ENCODE results near the gene MUSTN1.

The MUSTN1 gene

DNA sequence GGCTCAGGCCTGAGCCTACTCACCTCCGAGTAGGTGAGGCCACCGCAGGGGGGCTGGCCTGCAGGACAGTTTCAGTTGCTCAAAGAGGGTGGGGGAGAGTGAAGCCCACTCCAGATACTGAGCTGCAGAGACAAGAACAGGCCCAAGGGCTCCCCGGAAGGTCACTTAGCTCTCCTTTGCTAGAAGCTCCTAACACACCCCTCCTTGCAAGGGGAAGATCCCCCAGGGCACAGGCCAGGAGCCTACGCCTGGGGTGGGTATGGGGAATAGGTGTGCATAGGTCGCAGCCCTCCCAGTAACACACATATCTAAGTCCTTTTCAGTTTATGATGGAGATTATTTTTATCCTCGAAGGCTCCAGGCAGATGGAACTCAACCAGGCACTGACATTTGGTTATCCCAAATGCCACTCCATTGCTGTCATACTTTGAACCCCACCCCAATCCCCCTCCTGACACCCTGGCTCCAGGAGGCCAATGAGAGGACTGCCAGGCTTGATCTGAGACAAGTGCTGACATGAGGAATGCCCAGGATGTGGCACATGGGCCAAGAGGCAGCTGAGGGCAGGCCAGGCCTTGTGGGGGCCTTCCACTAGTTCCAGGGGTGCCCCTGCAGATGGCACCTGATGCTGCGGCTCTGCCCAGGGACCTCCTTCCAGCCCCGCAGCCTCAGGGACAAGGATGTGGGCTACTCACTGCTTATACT is 1.1 kb upstream of the MUSTN1 start:
- DNase-seq (ENCODE audit: low read depth in 1 of 2, low spot score in 1 of 2) = no peak

DNA sequence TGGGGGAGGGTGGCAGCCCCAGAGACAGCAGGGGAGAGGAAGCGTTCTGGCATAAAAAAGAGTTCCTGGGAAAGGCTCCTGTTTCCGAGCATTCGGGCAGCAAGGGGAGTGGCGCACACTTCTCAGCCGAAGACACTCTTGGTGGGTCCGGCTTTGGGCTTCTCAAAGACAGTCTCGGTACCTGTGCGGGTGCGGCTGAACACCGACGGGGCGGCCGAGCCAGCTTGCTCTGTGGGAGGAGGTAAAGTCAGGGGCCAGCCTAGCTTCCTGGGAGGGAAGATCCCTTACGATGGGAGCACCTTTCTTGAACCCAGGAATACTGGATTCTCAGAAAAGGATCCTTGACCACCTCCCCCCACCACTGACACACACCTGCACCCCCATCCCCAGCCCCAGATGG is 1.6 kb downstream of the MUSTN1 start:
- no peak for DNase-seq (ENCODE audit: low read depth in 1 of 2, low spot score in 1 of 2)

DNA sequence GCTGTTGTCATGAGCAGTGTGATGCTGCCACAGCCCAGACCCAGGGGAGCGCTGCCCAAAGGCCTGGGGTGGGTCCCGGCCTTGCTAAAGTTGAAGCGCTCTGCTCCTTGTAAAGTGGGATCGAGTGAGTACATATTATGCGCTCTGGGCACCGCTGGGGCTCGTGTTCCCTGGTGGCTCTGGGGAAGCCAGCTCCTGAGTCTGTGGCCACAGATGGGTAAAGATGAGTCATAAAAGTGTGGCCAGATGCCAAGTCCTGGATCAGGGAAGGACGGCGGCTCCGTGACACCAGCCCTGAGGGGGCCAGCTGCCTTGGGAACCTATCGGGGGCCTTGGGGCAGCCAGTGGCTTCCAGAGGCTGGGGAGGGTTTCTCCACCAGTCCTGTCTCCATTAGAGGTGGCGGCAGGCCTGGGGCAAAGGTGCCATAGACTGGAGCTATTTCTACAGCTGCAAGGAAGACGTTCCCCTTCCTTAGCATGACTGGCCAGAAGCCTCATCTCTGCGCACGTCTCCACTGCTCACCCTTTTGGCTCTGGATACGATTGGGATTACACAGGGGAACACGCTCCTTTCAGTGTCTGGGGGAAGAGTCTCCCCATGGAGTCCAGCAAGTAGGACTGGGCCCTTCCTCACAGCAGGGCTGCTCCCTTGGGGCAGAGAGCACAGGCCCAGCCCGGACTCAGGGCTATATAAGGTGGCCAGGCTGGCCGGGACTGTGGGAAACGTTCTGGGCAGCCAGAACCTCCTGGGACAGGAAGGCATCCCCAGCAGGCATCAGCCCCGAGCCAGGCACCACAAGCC is 3.1 kb downstream of the MUSTN1 start:
- no peak for DNase-seq (ENCODE audit: low read depth in 1 of 2, low spot score in 1 of 2)

DNA sequence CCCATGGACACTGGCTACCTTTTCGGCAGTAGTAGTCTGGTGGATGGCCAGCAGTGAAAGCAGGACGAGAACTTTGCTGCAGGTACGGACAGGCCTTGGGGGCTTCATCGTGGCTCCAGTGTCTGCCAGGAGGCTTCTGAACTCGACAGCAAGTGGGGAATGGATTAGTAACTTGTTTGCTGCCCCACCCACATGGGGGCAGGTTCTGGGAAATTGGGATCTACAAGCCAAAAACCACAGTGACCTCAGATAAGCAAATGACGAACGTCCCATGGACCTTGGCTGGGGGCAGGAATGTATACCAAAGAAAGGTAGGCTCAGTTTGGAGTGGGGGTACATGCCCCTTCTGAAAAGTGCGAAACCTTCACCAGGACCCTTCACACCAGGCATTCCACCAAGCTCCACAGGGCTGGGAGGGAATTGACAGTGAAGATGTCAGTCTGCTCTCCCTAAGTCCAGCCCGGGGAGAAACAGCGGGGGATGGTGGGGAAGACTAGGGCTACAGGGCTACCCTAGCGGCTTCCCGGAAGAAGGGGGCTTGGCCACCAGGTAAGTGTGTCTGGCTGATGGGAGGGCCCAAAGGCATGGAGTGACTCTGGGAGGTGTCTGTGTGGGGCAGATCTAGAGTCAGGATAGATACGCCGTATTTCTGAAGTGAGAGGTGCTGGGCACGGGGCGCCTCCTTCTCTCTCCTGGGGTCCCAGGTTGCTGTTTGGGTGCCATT is 4.1 kb downstream of the MUSTN1 start, which contains the start of gene ITIH4:
TSS of gene ITIH4 (minus strand) at position 138 of the 724 bp plus-strand sequence. CDS start at position 108, 30 bp downstream.
- DNase-seq (ENCODE audit: low read depth in 1 of 2, low spot score in 1 of 2) = no peak

DNA sequence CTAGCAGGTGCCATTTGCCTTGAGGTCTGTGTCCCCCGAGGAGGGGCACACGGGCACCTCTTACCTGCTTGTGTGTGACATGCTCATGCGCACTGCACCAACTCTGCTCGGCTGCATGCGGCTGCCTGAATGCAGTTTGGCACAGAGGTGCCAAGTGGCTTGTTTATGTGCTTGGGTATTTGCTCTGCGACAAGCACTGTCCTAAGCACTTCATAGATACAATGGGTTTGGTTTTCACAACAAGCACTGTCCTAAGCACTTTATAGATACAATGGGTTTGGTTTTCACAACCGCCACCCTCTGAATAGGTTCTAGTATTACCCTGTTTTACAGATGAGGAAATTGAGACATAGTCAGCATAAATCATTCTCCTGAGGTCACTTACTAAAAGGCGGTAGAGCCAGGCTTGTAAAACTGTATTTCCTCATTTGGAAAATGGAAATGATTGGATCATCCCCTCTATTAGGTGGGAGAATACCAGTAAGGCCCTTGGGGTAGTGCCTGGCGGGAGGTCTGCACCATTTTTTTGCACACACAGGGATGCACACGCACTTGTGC is 4.8 kb downstream of the MUSTN1 start:
- no peak for DNase-seq (ENCODE audit: low read depth in 1 of 2, low spot score in 1 of 2)

DNA sequence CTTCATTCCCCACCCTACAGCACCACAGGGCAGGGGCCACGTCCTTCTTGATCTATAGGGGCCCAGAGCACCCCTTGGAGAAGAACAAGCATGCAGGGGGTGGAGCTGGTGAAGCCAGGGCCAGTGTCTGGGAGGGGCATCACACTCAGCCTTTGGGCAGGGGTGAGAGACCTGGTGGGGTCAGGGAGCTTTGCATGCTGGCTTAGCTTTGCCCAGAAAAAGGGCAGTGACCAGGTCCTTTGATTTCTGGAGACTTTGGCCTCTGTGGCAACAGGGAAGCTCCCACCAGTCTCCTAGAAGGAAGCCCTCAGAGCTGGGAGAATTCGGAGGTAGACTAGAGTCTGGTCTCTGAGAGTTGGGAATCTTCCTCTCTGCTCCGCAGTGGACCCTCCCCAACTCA is 5.3 kb downstream of the MUSTN1 start:
- no peak for DNase-seq (ENCODE audit: low read depth in 1 of 2, low spot score in 1 of 2)

DNA sequence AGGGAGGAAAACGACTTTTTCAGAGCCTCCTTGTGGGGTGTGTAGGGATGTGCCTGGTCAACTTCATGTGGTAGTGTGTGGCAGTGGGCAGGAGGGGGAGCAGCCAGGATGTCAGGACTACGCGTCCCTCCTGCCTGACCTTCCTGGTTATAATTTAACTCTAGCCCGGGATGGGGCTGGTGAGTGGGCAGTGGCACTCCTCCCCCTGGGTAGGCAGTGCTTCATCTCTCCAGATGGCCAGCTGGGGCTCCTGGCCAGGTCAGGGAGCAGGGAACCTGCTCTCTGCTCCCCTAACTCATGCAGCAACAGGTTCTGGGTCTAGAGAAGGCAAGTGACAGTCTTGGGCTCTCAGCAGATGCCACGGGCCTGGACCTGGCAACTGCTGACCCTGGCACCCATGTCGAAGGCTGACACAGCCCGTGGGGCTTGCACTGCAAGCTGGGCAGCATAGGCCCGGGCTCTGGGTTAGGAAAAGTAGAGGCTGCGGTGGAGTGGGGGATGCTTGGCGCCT is 6.9 kb downstream of the MUSTN1 start:
- no peak for DNase-seq (ENCODE audit: low read depth in 1 of 2, low spot score in 1 of 2)

DNA sequence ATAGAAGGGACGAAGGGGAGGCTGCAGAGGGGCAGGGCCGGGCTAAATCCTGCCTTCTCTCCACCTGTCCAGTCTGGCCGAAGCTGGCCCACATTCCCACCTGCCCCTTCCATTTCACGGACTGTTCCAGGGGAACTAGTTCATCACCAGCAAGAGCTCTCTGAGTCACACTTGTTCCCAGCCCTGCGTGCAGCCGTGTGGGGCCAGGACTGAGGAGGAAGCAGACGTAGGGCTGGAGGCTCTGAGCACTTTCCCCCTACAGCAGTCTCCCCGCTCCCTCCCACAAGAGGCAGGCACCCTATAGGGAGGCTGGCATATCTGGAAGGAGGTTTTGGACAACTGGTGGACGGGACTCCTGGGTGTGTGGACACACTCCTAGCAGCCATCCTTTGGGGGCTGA is 7.4 kb downstream of the MUSTN1 start:
- DNase-seq (ENCODE audit: low read depth in 1 of 2, low spot score in 1 of 2) = no peak

DNA sequence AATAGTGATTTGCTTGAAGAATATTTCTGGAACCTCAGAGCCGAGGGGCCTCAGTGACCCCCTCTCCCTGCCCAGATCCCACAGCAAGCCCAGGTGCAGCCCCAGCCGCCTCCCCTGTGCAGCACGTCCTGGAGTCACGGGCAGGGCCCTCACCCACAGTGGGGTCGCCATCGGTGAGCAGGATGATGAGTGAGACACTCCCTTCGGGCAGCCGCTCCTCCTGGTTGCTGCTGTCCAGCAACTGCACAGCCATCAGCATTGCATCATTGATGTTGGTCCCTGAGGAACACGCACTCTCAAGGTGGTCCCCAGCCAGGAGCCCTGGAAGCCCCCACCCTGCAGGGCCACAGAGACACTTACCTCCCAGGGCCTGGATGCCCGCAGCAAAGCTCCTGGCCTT is 10.8 kb downstream of the MUSTN1 start:
- DNase-seq (ENCODE audit: low read depth in 1 of 2, low spot score in 1 of 2) = no peak

DNA sequence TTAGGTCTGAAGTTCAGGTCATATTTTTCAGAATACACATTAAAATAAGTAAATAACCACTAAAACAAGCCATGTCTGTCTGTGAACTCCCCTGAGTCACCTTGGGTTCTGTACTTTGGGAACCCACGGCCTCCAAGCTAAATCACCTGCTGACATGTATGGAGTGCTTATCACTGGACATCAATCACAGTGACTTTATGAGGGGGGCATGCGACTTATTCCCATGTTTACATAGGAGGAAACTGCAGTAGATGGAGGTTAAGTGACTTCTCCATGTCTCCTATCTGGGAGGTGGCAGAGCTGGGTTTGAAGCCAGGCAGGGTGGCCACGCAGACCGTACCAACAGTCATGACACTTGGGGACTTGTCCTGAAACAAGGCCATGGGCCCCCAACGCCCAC is 12.5 kb downstream of the MUSTN1 start:
- DNase-seq (ENCODE audit: low read depth in 1 of 2, low spot score in 1 of 2) = no peak

DNA sequence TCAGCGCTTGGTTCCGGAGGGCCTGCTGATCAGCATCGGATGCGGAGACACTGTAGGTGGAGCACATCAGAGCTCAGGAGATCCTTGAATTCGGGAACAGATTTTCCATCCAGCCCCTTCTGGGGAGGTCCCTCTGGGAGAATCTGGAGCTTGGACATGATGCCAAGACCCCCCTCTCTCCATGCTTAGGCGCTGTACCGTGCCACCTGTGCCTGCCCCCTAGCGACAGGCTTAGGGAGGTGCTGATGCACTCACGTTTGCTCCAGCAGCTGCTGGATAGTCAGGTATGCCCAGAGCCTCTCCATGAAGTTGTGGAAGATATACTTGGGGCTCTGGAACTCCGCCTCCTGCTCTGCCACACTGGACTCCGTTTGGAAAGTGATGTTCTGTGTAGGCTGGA is 14.1 kb downstream of the MUSTN1 start:
- peak in 1 of 2 donors; percentile 2 for DNase-seq (ENCODE audit: low read depth in 1 of 2, low spot score in 1 of 2)

DNA sequence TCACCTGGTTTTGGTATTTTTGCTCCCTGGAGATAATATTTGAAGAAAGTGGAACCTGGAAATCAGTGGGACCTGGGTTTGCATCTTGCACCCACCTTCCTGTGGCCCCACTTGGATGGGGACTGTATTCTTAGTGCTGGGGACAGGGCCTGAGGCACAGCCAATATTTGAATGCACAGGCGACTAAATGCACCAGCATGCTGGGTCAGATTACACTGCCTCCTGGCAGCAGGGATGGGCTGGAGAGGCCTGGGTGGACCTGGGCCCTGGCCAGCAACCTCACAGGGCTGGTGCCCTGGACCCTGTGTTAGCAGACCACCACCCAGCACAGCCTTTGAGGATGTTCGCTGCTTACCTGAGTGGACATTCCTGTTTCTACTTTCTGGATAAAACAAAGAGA is 14.9 kb downstream of the MUSTN1 start:
- no peak for DNase-seq (ENCODE audit: low read depth in 1 of 2, low spot score in 1 of 2)

DNA sequence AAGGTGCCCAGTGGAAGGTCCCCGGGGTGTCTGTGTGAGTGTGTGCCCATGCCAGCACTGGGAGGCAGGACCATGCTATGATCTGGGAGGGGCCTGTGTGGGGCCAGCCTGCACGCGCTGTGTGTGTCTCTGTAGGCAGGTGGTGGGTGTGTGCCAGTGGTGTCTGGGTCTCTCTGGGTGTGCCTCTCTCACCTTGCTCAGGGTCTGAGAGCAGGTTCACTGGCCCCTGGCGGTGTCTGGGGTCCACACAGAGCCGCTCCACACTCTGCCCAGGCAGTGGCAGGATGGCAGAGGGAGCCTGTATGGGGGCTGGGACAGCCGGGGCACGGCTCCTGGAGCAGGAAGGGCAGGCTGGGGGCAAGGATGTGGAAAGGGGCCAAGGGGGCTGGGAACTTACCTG is 17.0 kb downstream of the MUSTN1 start:
- DNase-seq (ENCODE audit: low read depth in 1 of 2, low spot score in 1 of 2) = no peak

DNA sequence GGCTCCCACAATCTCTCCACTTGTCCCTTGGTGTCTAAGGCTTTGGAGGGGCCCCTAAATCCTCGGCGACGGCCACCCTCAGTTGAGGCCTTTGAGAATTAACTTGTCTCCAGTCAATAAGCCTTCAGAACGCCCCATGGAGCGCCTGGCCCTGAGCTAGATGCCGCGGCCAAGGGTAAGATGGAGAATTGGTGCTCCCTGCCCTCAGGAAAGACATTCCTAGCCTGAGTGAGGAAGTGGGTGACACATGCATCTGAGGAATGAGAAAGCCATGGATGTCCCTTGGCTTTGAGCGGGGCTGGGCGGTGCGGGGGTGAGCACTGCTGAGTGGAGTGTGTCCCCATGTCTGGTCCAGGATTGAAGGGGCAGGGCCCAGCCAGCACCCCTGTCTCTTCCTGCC is 17.6 kb downstream of the MUSTN1 start:
- no peak for DNase-seq (ENCODE audit: low read depth in 1 of 2, low spot score in 1 of 2)

DNA sequence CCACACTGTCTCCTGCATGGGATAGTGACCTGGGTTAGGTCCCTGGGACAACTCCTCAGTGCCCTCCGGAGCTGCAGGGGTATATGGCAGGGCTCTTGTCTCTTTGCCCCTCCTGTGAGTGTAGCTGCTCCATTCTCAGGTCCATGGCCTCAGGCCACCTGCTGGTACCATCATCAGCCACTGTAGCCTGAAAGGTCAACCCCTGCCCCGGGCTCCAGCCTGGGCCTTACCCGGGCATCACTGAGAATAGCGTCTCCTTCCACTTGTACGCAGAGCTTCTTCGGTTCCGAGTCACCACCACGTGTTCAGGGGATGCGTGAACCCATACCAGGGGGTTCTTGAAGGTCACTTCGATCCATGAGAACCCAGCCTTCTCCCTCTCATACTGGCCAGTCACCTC is 18.2 kb downstream of the MUSTN1 start:
- no peak for DNase-seq (ENCODE audit: low read depth in 1 of 2, low spot score in 1 of 2)

DNA sequence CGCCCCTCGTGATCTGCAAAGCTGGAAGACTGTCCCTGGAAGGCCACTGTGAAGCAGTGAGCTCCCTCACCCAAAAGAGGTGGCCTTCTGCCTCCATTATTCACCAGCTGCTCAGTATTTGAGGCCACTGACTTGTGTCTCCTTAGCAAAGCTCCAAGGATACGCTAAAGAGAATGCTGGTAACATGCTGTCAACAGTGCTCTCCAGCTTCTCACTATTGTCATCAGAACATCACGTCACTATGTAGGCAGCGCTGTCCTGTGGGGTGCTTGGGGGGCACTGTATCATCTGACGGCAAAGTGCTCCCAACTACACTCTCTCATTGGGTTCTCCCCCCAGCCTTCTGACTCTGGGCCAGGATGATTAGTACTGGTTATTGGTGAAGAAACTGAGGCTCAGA is 18.6 kb downstream of the MUSTN1 start:
- no peak for DNase-seq (ENCODE audit: low read depth in 1 of 2, low spot score in 1 of 2)

DNA sequence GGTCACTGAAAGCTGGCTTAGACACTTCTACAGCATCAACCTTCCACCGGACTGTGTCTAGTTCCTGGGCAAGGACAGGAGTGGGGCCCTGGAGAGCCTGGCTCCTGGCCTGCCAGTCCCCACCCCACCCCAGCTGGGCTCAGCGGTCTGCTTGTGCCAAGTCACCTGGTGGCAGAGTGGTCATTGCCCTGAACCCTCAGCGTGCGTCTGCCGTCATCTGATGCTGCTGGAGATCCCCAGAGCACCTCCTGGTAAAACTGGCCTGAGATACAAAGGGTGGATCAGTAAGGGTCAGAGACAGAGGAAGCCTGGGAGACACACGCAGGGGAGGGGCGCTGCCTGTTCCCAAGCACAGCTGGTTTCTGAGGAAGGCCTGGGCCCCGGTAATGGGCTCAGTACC is 21.0 kb downstream of the MUSTN1 start:
- DNase-seq (ENCODE audit: low read depth in 1 of 2, low spot score in 1 of 2) = no peak

DNA sequence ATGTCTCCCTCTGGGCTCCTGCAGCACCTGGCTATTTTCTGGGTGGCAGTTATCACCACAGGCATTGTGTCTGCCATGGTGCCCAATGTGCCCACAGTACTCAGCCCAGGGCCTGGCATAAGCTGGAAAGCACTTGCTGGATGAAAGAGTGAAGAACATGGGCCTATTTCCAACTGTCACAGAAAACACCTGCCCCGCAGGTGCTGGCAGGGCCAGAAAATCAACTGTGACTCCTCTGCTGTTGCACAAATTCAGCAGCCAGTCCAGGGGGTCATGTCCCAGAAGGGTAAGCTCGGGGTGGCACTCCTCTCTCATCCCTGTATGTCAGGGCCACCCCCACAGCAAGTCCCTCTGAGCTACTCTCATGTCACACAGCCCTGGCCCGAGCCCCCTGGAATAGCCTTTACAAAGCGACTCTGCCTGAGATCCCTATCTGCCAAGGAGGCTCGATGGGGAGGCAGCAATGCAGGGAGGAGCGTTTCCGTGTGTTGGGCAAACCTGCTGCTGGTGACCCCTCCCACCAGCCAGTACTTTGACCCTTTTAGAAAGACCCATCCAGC is 23.3 kb downstream of the MUSTN1 start:
- DNase-seq (ENCODE audit: low read depth in 1 of 2, low spot score in 1 of 2) = no peak

DNA sequence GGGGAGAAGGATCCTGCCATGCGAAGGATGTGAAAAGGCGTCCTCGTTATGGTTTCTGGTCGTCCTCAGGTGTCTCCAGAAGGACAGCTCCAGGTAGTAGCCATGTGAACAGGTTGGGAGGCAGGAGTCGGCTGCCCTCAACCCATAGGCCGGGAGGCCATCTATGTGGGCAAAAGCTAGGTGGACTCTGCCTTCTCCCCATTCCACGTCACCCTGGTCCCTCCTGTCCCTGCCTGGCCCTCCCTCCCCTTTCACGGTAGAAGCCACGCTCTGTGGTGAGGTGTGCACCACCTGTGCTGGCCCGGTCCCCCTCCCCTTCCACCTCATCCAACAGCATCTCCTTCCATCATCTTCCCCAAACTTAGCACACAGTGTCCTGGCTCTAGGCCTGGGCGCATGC is 23.9 kb downstream of the MUSTN1 start:
- no peak for DNase-seq (ENCODE audit: low read depth in 1 of 2, low spot score in 1 of 2)

DNA sequence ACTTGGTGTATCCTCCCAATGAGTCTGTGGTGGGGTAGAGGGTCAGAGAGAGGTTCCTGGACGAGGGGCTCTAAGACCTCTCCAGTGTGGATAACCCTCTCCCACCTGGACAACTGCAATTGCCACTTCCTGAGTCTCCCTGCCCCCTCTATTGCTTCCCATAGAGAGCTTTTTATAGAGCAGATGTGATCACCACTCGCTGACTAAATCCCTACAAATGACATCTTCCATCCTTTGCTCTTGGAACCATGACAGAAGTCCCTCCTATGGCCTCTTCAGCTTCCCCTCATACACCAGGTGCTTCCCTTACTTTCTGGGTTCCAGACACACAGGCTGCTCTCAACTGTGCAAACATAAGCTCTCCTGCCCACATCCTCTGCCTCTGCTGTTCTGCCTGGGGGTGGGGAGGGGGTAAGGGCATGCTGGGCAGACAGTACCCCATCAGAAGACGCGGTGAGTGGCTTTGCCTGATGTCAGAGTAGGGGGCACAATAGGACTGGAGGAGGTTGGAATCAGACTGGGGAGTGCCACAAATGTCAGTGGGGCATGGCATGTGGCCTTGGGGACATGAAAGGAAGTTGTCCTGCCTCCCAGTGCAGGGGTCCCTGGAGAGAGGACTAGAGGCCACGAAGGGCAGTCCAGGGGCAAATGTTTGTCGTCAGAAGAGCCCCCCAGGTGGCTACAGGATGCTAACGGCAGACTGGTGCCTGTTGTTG is 25.0 kb downstream of the MUSTN1 start:
- DNase-seq (ENCODE audit: low read depth in 1 of 2, low spot score in 1 of 2) = no peak

DNA sequence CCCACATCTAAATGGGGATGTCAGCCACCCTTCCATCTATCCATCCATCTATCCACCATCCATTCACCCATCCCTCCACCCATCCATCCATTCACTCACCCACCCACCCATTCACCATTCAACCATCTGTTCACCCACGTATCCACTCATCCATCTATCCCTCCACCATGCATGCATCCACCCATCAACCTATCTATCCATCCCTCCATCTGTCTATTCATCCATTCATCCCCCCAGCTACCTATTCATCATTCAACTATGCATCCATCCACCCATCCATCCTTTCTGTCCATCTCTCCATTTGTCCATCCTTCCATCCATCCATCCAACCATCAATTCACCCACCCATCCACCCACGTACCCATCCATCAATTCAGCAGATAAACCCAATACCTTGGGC is 25.7 kb downstream of the MUSTN1 start:
- no peak for DNase-seq (ENCODE audit: low read depth in 1 of 2, low spot score in 1 of 2)

Measured in stimulated activated CD4-positive, alpha-beta T cell treated with anti-CD3 and anti-CD28 coated beads, Interleukin-15, amount 100 ng/mL, for 1 hour (primary cell).